ENCODE data around the gene IGF2. TPM values are rescaled to one million over a fixed set of nuclear protein-coding genes. Genes with fewer than 3 reads are reported as not detected.

The IGF2 gene
- total and polyA plus RNA-seq, 2 donors (not counting 3 experiments of a cell fraction or from before 2014, with no cell fraction given) = 5.7 to 21.0 TPM

DNA sequence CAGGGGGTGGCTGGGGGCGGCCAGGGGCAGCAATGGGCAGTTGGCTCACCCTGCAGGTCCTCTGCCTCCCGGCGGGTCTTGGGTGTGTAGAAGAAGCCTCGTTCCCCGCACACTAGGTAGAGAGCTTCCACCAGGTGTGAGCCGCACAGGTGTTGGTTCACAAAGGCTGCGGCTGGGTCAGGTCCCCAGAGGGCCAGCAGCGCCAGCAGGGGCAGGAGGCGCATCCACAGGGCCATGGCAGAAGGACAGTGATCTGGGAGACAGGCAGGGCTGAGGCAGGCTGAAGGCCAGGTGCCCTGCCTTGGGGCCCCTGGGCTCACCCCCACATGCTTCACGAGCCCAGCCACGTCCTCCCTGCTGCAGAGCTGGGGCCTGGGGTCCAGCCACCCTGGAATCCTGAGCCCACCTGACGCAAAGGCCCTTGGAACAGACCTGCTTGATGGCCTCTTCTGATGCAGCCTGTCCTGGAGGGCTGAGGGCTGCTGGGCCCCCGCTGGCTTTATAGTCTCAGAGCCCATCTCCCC, 21.6 kb upstream of the IGF2 start, which contains the start of gene INS:
TSS of gene INS (minus strand) at position 474 of the 524 bp plus-strand sequence. CDS start at position 236, 238 bp downstream.
- intact Hi-C loops (cut with micrococcal nuclease) = no loop called here
- no TSS peak for BruUV-seq (replicated peaks)

More for the DNA sequence above, 21.6 kb upstream of the IGF2 start, which contains the start of gene INS:
- H3K79me2 ChIP-seq (ENCODE audit: control insufficient read depth, insufficient read depth, low read length) = no peaks in the 10 kb centered on the region
- H3K4me2 ChIP-seq (ENCODE audit: insufficient read depth, low read length) = no peak within 1 kb of the TSS
- H3K4me3 ChIP-seq (replicated peaks in 1 of 3; ENCODE audit: insufficient read depth in 1 of 3, low read depth in 1 of 3, low read length in 3 of 3) = no peak within 1 kb of the TSS
- FAIRE-seq (no peak), DNase-seq (ENCODE audit: low read depth, low spot score) (no peak)
- no peaks in the 10 kb centered on the region for H3K36me3 ChIP-seq (ENCODE audit: control insufficient read depth in 2 of 2, extremely low read depth in 1 of 2, insufficient read depth in 2 of 2, low read length in 2 of 2)
- no peaks in the 10 kb centered on the region for H3K4me1 ChIP-seq (ENCODE audit: control insufficient read depth, extremely low read depth, insufficient read depth, low read length)
- no peaks in the 10 kb centered on the region for H3K9me1 ChIP-seq (replicated peaks; ENCODE audit: control insufficient read depth, extremely low read depth, insufficient read depth, low read length)
- no peak within 1 kb of the TSS for H3K27ac ChIP-seq (ENCODE audit: insufficient read depth, low read depth, low read length)
- H3K9ac ChIP-seq (replicated peaks; ENCODE audit: extremely low read depth, insufficient read depth, low read length) = no peak within 1 kb of the TSS
- TF ChIP-seq POLR2A (IDR thresholded peaks at IDR 0.05; ENCODE audit: low read depth, low read length) (no peak), MYC (IDR thresholded peaks at IDR 0.05; ENCODE audit: low read depth, low read length) (no peak), JUN (IDR thresholded peaks at IDR 0.05; ENCODE audit: borderline replicate concordance, insufficient read depth, insufficient read length, low read depth) (no peak), FOS (IDR thresholded peaks at IDR 0.05; ENCODE audit: borderline replicate concordance, insufficient read depth, low read length) (no peak), POLR2AphosphoS5 (IDR thresholded peaks at IDR 0.05; ENCODE audit: insufficient read depth, low read depth, low read length) (no peak), GATA2 (IDR thresholded peaks at IDR 0.05; ENCODE audit: insufficient read depth, insufficient read length, low read depth, low read length) (no peak), EZH2 (IDR thresholded peaks at IDR 0.05; ENCODE audit: borderline replicate concordance, low read depth, low read length, severe bottlenecking) (no peak)
- TF ChIP-seq, protein P1, sequence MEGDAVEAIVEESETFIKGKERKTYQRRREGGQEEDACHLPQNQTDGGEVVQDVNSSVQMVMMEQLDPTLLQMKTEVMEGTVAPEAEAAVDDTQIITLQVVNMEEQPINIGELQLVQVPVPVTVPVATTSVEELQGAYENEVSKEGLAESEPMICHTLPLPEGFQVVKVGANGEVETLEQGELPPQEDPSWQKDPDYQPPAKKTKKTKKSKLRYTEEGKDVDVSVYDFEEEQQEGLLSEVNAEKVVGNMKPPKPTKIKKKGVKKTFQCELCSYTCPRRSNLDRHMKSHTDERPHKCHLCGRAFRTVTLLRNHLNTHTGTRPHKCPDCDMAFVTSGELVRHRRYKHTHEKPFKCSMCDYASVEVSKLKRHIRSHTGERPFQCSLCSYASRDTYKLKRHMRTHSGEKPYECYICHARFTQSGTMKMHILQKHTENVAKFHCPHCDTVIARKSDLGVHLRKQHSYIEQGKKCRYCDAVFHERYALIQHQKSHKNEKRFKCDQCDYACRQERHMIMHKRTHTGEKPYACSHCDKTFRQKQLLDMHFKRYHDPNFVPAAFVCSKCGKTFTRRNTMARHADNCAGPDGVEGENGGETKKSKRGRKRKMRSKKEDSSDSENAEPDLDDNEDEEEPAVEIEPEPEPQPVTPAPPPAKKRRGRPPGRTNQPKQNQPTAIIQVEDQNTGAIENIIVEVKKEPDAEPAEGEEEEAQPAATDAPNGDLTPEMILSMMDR (IDR thresholded peaks at IDR 0.05; ENCODE audit: extremely low read depth in 1 of 2, insufficient read depth in 1 of 2, low read depth in 1 of 2, low read length in 2 of 2) = no peak
- TF ChIP-seq, protein P2, sequence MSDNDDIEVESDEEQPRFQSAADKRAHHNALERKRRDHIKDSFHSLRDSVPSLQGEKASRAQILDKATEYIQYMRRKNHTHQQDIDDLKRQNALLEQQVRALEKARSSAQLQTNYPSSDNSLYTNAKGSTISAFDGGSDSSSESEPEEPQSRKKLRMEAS (IDR thresholded peaks at IDR 0.05; ENCODE audit: insufficient read depth, insufficient read length) = no peak
- dilution Hi-C loops (cut with MboI; ENCODE audit: extremely low pct_ligation_motif_present, low sequenced_read_pairs) = no loop called here
- no peaks in the 10 kb centered on the region for H4K20me1 ChIP-seq (replicated peaks; ENCODE audit: control insufficient read depth, extremely low read depth, insufficient read depth, low read length)
- POLR2A ChIA-PET = no interaction called here
- CTCF ChIA-PET = interaction anchor here (1.5 kb wide), 1 partner anchor 508 kb away, joined by 4 read pairs; no protein-coding TSS in a partner anchor
- no peaks in the 10 kb centered on the region for H3K27me3 ChIP-seq (ENCODE audit: control insufficient read depth in 2 of 2, insufficient read depth in 2 of 2, low read length in 2 of 2)
- no peaks in the 10 kb centered on the region for H3K9me3 ChIP-seq (replicated peaks; ENCODE audit: control insufficient read depth, insufficient read depth, low read length)
- no peak within 1 kb of the TSS for H2AFZ ChIP-seq (ENCODE audit: low read depth, low read length)
